Cardiac fibroblast (primary cell): Measurements from ENCODE around the gene PCYOX1L.
"Not testable (repeated sequence)": the region's sequence is repeated elsewhere in the genome, so short reads cannot be mapped to it uniquely, and the experiment has no call there.

Experiments used
- DNase-seq, 2 donors: peaks; one replicate each; pipeline versions ENCODE4 v3.0.0 to v3.0.0-alpha.2; 2010; ENCODE audit warnings: low read depth in 2 of 2
- H3K4me3 ChIP-seq, 2 donors: replicated peaks in 1 of 2; 1 replicate in 1 of 2; 2 replicates in 1 of 2; pipeline ENCODE4 v1.5.1; 2011; ENCODE audit warnings: low read depth in 2 of 2, low read length in 2 of 2, mild to moderate bottlenecking in 2 of 2, moderate library complexity in 1 of 2
- TF ChIP-seq, protein P1 (sequence below): IDR thresholded peaks from one replicate; pipeline ENCODE4 v1.5.1; 2011; ENCODE audit warnings: low read depth, mild to moderate bottlenecking, low read length, inconsistent platforms

PCYOX1L gene

DNA sequence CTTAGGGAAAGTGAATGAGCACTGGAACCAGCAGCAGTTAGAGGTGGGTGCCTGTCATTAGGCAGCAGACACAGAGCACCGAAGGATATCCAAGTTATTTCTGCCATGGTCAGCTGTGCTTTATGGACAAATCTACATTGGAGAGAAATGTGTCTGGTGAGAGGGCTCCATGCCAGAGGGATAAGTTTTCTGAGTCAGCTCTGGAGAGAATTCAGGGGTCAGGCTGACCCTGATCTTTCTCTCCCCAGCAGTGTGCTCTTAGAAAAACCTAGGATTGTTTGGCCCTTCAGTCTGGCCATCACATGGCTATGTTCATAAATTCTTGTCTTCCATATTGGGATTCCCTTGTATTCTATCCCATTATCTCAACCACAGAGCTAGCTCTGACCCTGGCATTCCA lies 30.1 kb downstream of the PCYOX1L start:
- no peak overlapping the region for H3K4me3 ChIP-seq
- TF ChIP-seq, protein P1, sequence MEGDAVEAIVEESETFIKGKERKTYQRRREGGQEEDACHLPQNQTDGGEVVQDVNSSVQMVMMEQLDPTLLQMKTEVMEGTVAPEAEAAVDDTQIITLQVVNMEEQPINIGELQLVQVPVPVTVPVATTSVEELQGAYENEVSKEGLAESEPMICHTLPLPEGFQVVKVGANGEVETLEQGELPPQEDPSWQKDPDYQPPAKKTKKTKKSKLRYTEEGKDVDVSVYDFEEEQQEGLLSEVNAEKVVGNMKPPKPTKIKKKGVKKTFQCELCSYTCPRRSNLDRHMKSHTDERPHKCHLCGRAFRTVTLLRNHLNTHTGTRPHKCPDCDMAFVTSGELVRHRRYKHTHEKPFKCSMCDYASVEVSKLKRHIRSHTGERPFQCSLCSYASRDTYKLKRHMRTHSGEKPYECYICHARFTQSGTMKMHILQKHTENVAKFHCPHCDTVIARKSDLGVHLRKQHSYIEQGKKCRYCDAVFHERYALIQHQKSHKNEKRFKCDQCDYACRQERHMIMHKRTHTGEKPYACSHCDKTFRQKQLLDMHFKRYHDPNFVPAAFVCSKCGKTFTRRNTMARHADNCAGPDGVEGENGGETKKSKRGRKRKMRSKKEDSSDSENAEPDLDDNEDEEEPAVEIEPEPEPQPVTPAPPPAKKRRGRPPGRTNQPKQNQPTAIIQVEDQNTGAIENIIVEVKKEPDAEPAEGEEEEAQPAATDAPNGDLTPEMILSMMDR, result no peak
- DNase-seq, result peak; percentile 62 to 91

DNA sequence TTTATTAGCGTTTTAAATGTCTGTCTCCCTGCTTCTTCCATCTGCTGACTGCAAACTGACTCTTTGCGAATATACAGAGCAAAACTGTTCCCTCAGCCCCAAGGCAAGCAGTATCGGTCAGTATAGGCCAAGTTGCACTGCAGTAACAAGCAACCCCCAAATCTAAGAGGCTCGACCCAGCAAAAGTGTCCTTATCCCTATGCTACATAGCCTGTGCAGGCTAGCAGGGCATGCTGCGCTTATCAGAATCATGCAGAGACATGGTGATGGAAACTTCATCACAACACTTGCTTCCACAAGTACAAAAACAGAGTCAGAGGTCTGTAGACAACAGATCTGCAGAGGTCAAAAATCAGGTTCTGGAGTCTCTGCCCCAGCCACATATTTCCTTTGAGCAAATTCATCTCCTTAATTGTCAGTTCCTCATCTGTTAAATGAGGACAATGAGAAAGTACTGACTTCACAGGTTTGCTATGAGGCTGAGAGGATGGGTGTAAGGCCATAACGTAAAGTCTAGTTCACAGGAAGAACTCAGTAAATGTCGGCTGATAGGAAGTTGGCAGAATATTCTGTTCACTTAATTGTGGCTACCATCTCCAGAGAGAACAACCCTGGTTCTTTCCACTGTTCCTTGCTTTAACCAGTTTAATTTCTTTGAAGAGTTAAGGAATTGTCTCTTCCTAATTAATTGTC lies 30.8 kb downstream of the PCYOX1L start:
- H3K4me3 ChIP-seq, result no peak overlapping the region
- DNase-seq, result no peak
- TF ChIP-seq, protein P1, result no peak

DNA sequence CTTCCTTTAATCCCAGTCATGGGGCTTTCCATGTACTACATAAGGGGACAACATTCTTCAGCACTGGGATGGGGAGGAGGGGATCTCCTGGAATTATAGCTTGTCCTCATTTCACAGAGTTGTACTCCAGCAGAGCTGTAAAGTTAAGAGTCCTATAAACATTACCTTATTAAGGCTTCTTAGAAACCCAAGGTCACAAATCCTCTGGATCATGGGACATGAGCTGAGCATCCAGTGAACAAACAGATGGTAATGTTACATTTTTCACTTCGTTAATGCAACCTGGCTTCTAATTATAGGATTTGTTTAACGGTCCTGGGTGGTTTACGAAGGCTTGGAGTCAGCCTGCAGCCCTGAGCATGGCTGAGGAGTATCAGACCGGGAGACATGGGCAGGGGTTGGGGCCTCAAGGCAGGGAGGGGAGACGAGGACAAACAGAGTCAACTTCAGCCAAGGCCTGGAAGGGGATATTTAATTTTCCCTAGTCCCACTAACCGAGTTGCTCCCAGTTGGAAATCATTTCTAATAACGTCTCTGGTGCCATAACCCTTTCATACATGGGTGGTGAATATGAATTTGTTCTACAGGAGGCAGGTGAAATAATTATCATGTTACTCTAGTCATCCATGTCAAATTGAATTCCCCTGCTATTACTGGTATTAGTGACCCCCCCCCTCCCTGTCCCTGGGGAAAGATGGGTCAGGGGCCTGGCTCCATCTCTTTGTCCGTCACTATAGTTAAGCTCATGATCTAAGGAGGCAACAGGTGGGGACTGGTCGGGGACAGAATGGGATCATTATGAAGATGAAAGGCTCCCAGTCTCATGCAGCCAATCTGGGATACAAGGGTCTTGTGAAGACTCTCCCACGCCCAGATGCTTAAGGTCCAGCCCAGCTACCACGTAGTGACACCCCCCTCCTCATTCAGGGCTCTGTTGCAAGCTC lies 32.0 kb downstream of the PCYOX1L start:
- TF ChIP-seq, protein P1, result no peak
- no peak overlapping the region for H3K4me3 ChIP-seq
- no peak for DNase-seq

DNA sequence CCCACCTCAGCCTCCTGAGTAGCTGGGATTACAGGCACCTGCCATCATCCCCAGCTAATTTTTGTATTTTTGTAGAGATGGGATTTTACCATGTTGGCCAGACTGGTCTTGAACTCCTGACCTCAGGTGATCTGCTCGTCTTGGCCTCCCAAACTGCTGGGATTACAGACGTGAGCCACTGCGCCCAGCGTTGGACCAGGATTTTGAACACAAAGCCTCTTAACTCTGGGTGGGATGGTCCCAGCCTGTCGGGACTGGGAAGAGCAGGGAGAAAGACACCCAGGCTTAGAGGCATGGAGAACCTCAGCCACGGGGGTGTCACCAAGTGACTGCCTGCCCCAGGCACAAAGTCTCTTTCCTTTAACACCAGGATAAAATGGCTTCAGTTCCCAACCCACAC lies 33.2 kb downstream of the PCYOX1L start:
- H3K4me3 ChIP-seq, DNase-seq: not testable (repeated sequence)

DNA sequence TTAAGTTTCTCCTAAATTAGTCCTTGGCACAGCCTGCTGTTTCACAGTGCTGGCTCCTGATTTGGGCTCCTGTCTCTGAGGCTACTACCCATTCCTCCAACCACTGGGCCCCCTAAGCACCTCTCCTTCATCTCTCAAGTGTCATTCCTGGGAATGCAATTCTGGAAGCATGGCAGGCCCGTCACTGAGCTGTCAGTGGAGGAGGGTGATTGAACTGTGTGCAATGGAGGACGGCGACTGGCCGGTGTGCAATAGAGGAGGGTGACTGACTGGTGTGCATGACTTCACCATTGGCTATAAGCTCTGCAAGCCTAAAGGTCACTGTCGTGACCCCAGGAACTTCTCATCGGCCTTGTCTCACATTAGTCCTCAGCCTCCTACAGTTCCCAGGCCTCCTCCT lies 33.7 kb downstream of the PCYOX1L start:
- DNase-seq, result no peak
- H3K4me3 ChIP-seq, result no peak overlapping the region
- TF ChIP-seq, protein P1, result no peak

DNA sequence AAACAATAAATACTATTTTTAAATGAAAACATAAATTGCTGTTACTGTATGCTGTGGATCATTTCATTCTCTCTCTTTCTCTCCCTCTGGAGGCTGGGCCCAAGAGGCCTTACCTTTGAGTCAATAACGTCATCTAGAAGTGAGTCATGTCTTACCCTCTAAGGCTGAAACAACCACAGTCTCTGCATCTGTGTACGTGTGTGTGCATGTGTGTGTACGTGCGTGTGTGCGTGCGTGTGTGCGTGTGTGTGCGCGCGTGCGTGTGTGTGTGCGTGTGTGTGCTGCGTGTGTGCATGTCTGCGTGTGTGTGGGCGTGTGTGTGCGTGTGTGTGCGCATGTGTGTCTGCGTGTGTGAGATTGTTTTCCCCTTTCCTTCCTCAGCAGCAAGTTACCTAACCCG lies 34.9 kb downstream of the PCYOX1L start:
- peak in 1 of 2 donors; percentile 83 for DNase-seq
- TF ChIP-seq, protein P1, result no peak
- no peak overlapping the region for H3K4me3 ChIP-seq

DNA sequence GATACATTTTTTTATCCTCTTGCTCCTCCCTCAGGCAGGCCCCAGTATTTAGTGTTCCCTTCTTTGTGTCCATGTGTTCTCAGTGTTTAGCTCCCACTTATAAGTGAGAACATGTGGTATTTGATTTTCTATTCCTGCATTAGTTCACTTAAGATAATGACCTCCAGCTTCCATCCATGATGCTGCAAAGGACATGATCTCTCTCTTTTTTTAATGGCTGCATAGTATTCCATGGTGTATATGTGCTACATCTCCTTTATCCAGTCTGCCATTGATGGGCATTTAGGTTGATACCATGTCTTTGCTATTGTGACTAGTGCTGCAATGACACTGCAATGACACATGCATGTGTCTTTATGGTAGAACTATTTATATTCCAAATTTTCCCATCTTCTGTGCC lies 37.1 kb downstream of the PCYOX1L start:
- H3K4me3 ChIP-seq, DNase-seq: not testable (repeated sequence)
